GM18498 (cell line): ENCODE data around the gene CCR1.
"Not testable (repeated sequence)": the region's sequence is repeated elsewhere in the genome, so short reads cannot be mapped to it uniquely, and the experiment has no call there.

Experiments used
- ATAC-seq: cut with Tn5 transposase; IDR thresholded peaks from one replicate; pipeline ENCODE4 v1.9.1; 2021; ENCODE audit warnings: mild to moderate bottlenecking, moderate library complexity; ENCODE audit not compliant: unreplicated experiment

Gene CCR1

DNA sequence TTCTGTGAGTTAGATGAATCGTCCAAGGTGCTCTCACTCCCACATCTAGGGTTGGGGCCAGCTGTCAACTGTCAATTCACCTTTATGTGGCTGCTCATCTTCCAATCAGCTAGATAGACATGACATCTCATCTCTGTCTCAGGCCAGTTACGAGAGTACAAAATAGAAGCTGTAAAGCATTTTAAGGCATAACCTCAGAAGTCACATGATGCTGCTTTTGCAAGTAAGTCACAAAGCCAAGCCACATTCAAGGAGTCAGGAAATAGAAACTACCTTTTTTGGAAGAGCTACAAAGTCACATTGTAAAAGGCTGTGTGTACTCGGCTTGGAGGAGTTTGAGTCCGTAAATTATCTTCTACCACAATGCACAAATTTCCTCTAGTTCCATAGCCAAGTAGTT is 5.1 kb upstream of the CCR1 start:
- no peak for ATAC-seq

DNA sequence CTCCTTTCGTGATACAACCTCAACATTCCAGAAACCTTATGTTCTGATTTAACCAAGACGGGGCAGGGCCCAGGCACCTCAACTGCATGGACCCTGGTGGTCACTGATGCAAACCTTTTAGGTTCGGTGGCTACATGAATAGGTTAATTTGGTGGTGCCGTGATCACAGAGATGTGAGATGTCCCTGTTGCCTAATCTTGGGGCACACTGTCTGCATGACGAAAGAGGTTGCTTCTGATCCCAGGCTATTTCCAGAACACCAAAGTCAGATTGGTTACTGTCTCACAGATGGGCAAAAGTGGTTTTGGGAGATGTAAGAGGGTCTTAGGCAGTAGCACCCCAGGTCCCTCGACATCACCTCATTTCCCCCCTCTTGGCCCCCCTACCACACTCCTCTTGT is 4.0 kb upstream of the CCR1 start:
- ATAC-seq, result no peak

DNA sequence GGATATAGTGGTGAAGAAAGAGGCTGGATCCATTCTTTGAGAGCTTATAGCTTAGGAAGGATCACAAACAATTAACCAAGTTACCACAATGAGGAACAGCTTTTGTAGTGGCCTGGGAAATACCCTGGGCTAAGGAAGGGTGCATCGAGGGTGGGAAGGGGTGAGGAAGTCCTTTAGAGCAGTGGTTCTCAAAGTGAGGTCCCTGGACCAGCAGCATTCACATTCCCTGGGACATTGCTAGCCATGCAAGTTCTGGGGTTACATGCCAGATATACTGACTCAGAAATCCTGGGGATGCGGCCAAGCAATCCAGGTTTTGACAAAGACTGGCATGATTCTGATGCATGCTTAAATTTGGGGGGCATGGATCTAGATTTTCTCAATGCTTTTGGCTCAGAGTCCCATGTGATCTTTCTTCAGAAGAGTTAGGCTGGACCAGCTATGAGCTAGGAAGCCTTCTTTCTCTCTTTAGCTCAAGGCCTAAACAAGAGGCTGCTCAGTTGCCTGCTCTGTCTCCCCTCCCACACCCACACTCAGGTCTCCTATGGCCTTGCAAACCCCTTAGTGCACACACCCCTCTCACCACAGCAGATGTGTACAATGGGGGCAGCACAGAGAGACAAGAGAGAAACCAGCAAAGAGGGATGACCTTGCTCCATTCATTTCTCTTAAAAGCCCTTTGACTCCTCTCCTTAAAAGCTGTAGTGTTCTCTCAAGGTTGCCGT is 1.8 kb upstream of the CCR1 start:
- ATAC-seq, result no peak

DNA sequence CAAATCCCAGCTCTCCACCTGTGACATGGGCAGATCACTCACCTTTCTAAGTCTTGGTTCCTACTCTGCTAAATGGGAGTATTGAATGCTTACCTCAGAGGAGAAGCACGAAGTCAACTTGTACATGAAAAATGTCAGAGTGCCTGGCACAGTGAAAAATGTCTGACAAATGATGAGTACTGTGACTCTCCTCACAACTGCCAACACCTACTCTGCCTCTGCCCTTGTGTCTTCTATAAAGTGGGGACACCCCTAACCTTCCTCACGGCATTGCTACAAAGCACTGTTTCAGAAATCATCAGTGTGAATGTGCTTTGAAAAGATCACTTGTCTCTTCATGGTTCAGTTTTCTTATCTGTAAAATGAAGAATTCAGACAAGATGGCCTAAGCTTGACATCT is 940 bp upstream of the CCR1 start:
- no peak for ATAC-seq

DNA sequence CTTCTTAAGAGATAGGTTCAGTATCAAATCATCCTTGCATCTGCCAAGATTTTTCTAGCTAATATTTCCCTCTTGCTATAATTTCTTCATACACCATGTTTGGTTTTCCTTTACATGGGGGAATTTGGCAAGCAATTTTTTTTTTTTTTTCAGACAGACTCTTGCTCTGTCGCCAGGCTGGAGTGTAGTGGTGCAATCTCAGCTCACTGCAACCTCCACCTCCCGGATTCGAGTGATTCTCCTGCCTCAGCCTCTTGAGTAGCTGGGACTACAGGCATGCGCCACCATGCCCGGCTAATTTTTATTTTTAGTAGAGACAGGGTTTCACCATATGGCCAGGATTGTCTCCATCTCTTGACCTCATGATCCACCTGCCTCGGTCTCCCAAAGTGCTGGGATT is 599 bp downstream of the CCR1 start:
- ATAC-seq, result not testable (repeated sequence)

- no peak for ATAC-seq
These were observed 1.7 kb downstream of the CCR1 start for GRCh38 chr3:46206282-46207015.

GRCh38 chr3:46205286-46205960 is 2.7 kb downstream of the CCR1 start:
- ATAC-seq, result no peak

- ATAC-seq, result no peak
These were observed 4.4 kb downstream of the CCR1 start for GRCh38 chr3:46203681-46204080.

GRCh38 chr3:46202535-46202934 is 5.6 kb downstream of the CCR1 start:
- ATAC-seq, result no peak

DNA sequence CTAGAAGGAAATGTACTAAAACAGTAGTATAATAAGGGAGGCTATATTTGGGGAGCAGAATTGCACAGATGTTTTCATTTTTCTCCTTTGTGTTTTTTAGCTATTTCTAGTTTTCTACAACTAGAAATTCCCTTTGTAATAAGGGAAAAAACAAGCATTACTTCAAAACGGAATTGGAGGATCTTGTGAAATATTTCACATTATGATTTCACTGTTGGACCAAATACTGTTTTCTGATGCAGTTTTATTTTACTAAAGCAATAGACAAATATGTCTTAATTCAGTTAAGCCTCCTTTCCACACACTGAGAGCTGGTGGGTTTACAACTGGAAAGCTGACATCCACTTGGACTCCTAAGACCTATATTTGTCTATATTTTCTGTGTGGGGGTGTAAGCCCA is 7.3 kb downstream of the CCR1 start:
- no peak for ATAC-seq

DNA sequence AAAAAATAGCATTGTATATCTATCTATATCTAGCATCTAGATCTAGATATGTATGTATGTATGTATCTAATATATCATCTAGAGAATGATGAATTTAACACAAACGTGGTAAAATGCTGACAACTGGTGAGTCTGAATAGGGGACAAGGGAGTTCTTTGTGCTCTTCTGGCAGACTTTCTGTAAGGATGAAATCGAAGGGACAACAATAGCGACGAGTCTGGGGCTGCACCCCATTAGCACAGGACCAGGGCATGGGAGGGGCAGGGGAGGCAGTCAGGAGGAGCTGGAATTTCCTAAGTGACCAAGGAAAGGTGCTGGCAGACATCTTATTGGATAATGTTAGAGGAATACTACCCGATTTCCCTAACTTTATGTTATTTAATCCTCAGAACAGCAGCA is 7.9 kb downstream of the CCR1 start:
- no peak for ATAC-seq

GRCh38 chr3:46196261-46196957 is 11.7 kb downstream of the CCR1 start:
- ATAC-seq, result no peak

DNA sequence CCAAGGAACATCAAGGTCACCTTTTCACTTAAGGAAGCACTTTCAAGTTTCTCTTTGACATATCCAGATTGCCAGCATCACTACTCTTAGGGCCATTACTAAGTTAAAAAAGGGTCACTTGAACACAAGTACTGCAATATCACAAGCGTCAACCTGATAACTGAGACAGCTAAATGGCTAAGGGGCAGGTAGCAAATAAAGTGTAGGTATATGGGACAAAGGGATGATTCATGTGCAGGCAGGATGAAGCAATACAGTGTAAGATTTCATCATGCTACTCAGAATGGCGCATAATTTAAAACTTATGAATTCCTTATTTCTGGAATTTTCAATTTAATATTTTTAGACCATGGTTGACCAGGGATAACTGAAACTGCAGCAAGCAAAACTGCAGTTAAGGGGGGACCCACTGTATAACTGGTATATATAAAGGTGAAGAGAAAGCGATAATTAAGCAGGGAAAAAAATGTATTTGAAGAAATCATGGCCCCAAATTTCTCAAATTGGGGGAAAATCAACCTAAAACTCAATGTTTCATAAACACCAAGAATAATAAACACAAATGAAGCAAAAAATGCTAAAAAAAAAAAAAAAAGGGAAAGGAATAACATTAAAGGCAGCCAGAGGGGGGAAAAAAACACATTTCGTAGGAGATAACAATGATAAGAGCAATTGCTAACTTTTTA is 13.1 kb downstream of the CCR1 start:
- ATAC-seq, result no peak

GRCh38 chr3:46193436-46193835 is 14.7 kb downstream of the CCR1 start:
- no peak for ATAC-seq

GRCh38 chr3:46192939-46193338 is 15.2 kb downstream of the CCR1 start:
- ATAC-seq, result no peak

DNA sequence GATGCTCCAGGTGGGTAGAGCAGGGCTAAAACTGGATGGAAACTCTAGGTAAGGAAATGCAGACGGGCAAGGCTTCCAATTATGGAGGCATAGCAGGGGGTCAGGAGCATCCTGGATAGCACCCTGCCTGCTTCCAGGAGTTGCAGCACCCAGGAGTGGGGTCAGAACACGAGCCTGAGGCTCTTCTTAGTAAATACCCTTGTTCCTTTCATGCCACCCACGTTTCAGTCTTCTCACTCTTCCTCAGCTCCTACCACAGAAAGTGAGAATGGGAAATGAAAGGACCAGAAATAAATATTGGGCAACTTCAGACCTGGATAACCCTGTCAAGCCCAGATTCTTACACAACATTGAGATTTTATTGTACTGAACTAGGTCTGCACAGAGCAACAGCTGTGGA is 16.4 kb downstream of the CCR1 start:
- no peak for ATAC-seq

DNA sequence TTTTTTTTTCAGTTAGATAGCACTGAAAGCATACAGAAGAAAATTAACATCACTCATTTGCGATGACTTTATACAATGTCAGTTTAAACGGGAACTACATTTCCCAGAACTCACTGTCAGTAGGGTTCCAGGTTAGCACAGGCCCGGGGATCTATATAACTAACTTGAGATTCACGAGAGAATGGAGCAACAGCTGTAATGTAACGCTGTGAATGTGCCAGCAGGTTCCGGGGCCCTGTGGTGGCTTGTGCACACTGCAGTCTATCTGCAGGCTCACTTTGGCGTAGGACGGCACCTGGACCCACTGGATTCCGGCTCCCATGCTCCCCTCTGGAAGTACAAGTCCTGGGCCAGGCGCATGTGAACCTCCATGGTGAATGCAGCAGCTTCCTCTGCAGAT is 19.4 kb downstream of the CCR1 start:
- ATAC-seq, result no peak

GRCh38 chr3:46187876-46188275 is 20.2 kb downstream of the CCR1 start:
- no peak for ATAC-seq

GRCh38 chr3:46187341-46187700 is 20.8 kb downstream of the CCR1 start:
- ATAC-seq, result peak; percentile 36

DNA sequence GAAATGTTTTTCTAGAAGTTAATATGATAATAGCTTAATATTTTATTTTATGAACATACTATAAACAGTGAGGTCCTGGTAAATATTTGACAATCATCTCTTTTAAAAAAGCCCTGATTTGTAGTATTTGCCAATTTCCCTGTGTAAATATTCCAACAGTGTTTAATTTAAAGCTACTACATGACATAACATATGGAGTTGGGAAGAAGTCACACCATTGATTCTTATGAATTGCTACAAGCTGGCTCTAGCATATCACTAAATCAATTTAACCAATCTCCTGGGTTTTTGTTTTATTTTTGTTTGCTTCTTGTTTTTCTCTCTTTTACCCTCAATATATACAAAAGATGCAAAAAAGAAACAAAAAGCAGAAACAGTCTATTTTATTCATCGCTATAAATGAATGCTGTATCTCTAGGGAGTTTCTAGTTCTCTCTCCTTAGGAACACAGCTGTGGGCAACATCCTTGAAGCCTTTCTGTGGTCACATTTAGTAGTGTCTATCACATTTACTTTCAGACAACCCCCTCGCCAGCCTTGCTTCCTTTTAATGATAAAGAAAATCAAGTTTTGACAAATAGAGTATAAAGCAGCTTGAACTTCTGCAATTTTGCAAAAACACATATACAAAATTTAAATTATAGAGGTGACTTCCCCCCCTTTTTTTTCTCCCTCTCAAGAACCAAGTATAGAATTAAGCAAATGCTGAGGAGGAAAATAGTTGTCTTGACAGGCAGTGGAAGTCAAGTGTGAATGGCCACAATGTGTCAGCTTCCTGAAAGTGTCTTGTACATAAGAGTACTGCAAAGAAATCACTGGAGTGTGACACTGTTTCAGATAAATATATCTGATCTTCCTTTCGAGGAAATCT is 21.4 kb downstream of the CCR1 start:
- peak; percentile 83 for ATAC-seq
